Mesothelial cell of epicardium (in vitro differentiated cells): ENCODE measurements around the gene PLXNC1. TPM values are rescaled to one million over a fixed set of nuclear protein-coding genes. Genes with fewer than 3 reads are reported as not detected.

Experiments
- DNase-seq, 2 experiments: peaks; one replicate each; pipeline ENCODE4 v3.0.0; 2021; ENCODE audit warnings: low spot score in 2 of 2; ENCODE audit not compliant: unreplicated experiment in 2 of 2
- H3K27ac Mint-ChIP-seq: 2 replicates; pipeline ENCODE4 v1.8.0; 2021; ENCODE audit warnings: mixed read lengths
- H3K27me3 Mint-ChIP-seq: 2 replicates; pipeline ENCODE4 v1.8.0; 2021; ENCODE audit warnings: low read depth, mixed read lengths
- H3K36me3 Mint-ChIP-seq: 2 replicates; pipeline ENCODE4 v1.8.0; 2021; ENCODE audit warnings: mixed read lengths
- H3K4me1 Mint-ChIP-seq: 2 replicates; pipeline ENCODE4 v1.8.0; 2021; ENCODE audit warnings: mixed read lengths
- H3K4me3 Mint-ChIP-seq: 2 replicates; pipeline ENCODE4 v1.8.0; 2021; ENCODE audit warnings: mild to moderate bottlenecking, moderate library complexity, mixed read lengths
- H3K9me3 Mint-ChIP-seq: 2 replicates; pipeline ENCODE4 v1.8.0; 2021; ENCODE audit warnings: mixed read lengths
- total RNA-seq: library from RNA; stranded (reverse); gene quantifications from 3 replicates; pipeline ENCODE4 v1.2.1, GENCODE V29; 2021
- TF ChIP-seq, protein P1 (sequence below): fragments of 200-600 bp; sonication (generic); IDR thresholded peaks from one replicate; pipeline ENCODE4 v1.5.0; 2021; ENCODE audit warnings: antibody characterized with exemption; ENCODE audit not compliant: unreplicated experiment

The PLXNC1 gene
- total RNA-seq, 1 donor from 2014 or later = 3.4 TPM

- TF ChIP-seq, protein P1, sequence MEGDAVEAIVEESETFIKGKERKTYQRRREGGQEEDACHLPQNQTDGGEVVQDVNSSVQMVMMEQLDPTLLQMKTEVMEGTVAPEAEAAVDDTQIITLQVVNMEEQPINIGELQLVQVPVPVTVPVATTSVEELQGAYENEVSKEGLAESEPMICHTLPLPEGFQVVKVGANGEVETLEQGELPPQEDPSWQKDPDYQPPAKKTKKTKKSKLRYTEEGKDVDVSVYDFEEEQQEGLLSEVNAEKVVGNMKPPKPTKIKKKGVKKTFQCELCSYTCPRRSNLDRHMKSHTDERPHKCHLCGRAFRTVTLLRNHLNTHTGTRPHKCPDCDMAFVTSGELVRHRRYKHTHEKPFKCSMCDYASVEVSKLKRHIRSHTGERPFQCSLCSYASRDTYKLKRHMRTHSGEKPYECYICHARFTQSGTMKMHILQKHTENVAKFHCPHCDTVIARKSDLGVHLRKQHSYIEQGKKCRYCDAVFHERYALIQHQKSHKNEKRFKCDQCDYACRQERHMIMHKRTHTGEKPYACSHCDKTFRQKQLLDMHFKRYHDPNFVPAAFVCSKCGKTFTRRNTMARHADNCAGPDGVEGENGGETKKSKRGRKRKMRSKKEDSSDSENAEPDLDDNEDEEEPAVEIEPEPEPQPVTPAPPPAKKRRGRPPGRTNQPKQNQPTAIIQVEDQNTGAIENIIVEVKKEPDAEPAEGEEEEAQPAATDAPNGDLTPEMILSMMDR = no peak
- DNase-seq = no peak
- Mint-ChIP-seq H3K4me3 (no peak overlapping the region), H3K27ac (no peak overlapping the region), H3K36me3 (no peaks in the 10 kb centered on the region), H3K27me3 (no peaks in the 10 kb centered on the region), H3K4me1 (peaks cover 19% of the 10 kb centered on the region), H3K9me3 (no peaks in the 10 kb centered on the region)
These were observed 54.1 kb downstream of the PLXNC1 start for GRCh38 chr12:94202245-94203180.

DNA sequence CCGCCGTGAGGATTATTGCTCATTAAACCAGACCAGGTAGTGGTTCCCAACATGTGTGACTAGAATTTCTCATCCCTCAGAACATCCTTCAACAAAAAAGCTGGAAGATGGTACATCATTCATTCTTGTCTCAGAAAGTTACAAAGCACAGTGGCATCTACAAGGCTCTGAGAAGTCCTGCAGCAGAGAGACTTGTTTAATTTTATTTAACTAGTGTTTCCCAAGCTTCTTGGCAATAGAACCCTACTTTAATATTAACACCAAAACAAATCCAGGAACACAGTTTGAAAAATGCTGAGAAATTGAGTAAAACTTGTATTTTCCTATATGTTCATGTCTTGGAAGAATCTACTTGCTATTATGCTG is 54.8 kb downstream of the PLXNC1 start:
- Mint-ChIP-seq H3K9me3 (no peaks in the 10 kb centered on the region), H3K27me3 (no peaks in the 10 kb centered on the region), H3K4me3 (no peak overlapping the region), H3K4me1 (peaks cover 26% of the 10 kb centered on the region), H3K27ac (no peak overlapping the region), H3K36me3 (no peaks in the 10 kb centered on the region)
- TF ChIP-seq, protein P1 = no peak
- no peak for DNase-seq

- H3K9me3 Mint-ChIP-seq = no peaks in the 10 kb centered on the region
- TF ChIP-seq, protein P1 = no peak
- no peaks in the 10 kb centered on the region for H3K27me3 Mint-ChIP-seq
- no peaks in the 10 kb centered on the region for H3K36me3 Mint-ChIP-seq
- no peak overlapping the region for H3K27ac Mint-ChIP-seq
- no peak overlapping the region for H3K4me3 Mint-ChIP-seq
- DNase-seq = no peak
- H3K4me1 Mint-ChIP-seq = peaks cover 30% of the 10 kb centered on the region
These were observed 55.4 kb downstream of the PLXNC1 start for GRCh38 chr12:94203796-94204195.

- H3K4me3 Mint-ChIP-seq = no peak overlapping the region
- peak overlapping the region; percentile 70 for H3K27ac Mint-ChIP-seq
These were observed 56.3 kb downstream of the PLXNC1 start for GRCh38 chr12:94204499-94205247.

DNA sequence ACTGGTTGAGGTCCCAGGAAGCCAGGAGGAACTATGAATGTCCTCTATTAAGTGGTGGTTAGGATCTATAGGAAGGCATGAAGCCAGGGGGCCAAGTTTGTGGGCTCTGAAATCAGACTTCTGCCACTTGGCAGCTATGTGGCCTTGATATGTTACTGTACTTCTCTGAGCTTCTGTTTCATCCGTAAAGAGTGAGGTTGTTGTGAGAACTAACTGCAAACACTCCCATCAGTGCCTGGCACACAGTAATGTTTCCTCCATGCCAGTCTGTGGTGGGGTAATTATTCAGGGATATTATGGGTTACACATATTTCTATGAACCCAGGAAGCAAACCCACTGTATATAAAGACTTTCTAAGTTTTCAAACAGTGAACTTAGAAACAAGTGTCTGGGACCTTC is 57.4 kb downstream of the PLXNC1 start:
- H3K27ac Mint-ChIP-seq = peak overlapping the region; percentile 45
- peaks cover 30% of the 10 kb centered on the region for H3K4me1 Mint-ChIP-seq
- DNase-seq = no peak
- H3K27me3 Mint-ChIP-seq = no peaks in the 10 kb centered on the region
- TF ChIP-seq, protein P1 = no peak
- H3K4me3 Mint-ChIP-seq = no peak overlapping the region
- H3K36me3 Mint-ChIP-seq = no peaks in the 10 kb centered on the region
- H3K9me3 Mint-ChIP-seq = no peaks in the 10 kb centered on the region

More at GRCh38 chr12:94204499-94205247, 56.3 kb downstream of the PLXNC1 start:
- Mint-ChIP-seq H3K9me3 (no peaks in the 10 kb centered on the region), H3K36me3 (no peaks in the 10 kb centered on the region), H3K4me1 (peaks cover 30% of the 10 kb centered on the region), H3K27me3 (no peaks in the 10 kb centered on the region)
- no peak for DNase-seq
- TF ChIP-seq, protein P1 = no peak
